Adipocyte (in vitro differentiated cells): Measurements from ENCODE around the gene WDR59.
"Not testable (repeated sequence)": the region's sequence is repeated elsewhere in the genome, so short reads cannot be mapped to it uniquely, and the experiment has no call there.

Source experiments
- DNase-seq: peaks from one replicate; pipeline ENCODE4 v3.0.0-alpha.2; 2015; ENCODE audit warnings: low read depth
- H3K27me3 ChIP-seq: replicated peaks from 2 replicates; pipeline ENCODE4 v1.7.0; 2013; ENCODE audit warnings: mild to moderate bottlenecking, low read length, moderate library complexity; ENCODE audit not compliant: control insufficient read depth, insufficient read depth
- H3K36me3 ChIP-seq: 2 replicates; pipeline ENCODE4 v1.7.0; 2013; ENCODE audit warnings: low read length, mild to moderate bottlenecking, moderate library complexity; ENCODE audit not compliant: control insufficient read depth, insufficient read depth, severe bottlenecking
- H3K4me1 ChIP-seq: 2 replicates; pipeline ENCODE4 v1.7.0; 2013; ENCODE audit warnings: mild to moderate bottlenecking, low read length, moderate library complexity; ENCODE audit not compliant: control insufficient read depth, insufficient read depth
- H3K4me3 ChIP-seq: 2 replicates; pipeline ENCODE4 v1.7.0; 2013; ENCODE audit warnings: mild to moderate bottlenecking, low read length, moderate library complexity
- H3K9ac ChIP-seq: 2 replicates; pipeline ENCODE4 v1.7.0; 2013; ENCODE audit warnings: mild to moderate bottlenecking, low read length, moderate library complexity
- H3K9me3 ChIP-seq: 2 replicates; pipeline ENCODE4 v1.7.0; 2013; ENCODE audit warnings: mild to moderate bottlenecking, low read length, moderate library complexity; ENCODE audit not compliant: control insufficient read depth

The WDR59 gene

GRCh38 chr16:74926805-74927204 lies 58.1 kb downstream of the WDR59 start:
- no peaks in the 10 kb centered on the region for H3K4me1 ChIP-seq
- no peaks in the 10 kb centered on the region for H3K9me3 ChIP-seq
- H3K4me3 ChIP-seq: no peak overlapping the region
- no peaks in the 10 kb centered on the region for H3K27me3 ChIP-seq
- peaks cover 38% of the 10 kb centered on the region for H3K36me3 ChIP-seq
- H3K9ac ChIP-seq: no peak overlapping the region
- DNase-seq: no peak

DNA sequence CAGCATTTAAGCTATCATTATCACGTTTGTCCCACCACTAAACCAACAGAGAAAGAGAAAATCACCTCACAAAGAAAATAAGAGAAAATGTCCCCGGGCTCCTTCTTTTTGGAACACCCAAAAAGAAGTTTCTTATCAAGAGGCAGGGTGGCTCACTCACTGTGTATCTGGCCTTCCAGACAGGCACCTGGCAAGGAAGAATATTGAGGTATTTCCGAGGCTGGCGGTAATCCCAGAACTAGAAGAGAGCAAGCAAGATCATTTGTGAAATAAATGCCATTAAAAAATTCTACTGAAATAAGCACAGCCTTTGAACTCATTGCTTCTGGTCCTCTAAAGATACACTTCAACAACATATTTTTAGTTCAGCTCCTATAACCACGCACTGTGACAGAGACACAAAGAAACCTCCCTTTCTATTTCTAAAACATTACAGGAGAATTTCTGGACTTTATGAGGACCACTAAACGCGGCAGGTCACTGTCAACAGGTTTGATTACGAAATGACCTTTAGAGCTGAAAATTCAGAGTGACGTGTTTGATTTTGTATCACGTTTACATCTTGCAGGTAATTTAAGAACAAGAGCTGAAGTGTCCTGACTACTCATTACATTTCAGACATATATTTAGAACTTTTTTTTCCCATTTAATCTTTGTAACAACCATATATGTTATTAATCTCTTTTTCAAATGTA lies 61.0 kb downstream of the WDR59 start:
- no peaks in the 10 kb centered on the region for H3K4me1 ChIP-seq
- no peak overlapping the region for H3K4me3 ChIP-seq
- no peaks in the 10 kb centered on the region for H3K27me3 ChIP-seq
- no peak overlapping the region for H3K9ac ChIP-seq
- H3K9me3 ChIP-seq: no peaks in the 10 kb centered on the region
- H3K36me3 ChIP-seq: peaks cover 39% of the 10 kb centered on the region
- no peak for DNase-seq

DNA sequence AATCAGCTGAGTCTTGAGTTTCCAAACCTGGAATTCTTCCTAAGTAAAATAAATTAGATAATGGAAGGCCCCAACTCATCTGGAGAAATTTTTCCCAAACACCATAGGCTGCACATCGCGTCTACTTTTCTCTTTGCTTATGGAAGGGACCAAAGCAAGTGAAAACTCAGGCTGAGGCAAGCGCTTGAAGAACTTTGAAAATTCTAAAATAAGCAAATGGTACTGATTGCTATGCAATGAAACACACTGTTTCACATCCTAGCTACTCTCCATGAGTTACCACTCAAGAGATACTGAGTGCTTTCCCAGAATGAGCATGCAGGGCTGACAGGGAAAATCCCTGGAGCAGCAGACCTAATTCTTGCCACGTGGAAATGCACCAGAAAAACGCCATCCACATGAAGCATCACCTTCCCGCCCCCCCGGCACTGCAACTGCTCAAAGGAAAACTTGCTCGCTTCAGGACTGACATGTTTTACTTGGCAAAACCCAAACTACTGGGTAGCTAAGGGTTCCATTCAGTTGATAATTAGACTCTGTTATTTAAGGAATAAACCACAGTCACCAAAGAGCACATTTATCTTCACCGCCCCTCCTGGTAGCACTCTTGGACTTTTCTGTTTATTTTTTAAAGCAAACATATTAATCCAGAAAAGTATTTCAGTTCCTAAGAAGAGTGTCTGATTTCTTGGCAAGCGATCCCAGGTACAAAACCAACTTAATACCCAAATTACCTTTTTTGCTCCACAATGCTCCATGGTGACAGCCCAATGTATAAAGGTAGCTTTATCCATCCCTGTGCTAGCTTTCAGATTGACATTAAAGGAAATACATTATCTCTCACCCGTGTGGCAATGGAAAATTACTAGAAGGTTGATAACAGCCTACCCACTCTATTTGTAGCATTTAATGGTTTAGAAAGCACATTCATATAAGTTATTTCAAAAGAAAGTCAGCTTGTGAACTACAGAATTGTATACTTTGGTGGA lies 62.5 kb downstream of the WDR59 start:
- Histone ChIP-seq H3K4me1 (no peaks in the 10 kb centered on the region), H3K36me3 (peaks cover 43% of the 10 kb centered on the region)

GRCh38 chr16:74921051-74921450 lies 63.9 kb downstream of the WDR59 start:
- H3K9ac ChIP-seq: no peak overlapping the region
- no peaks in the 10 kb centered on the region for H3K4me1 ChIP-seq
- no peak for DNase-seq
- no peaks in the 10 kb centered on the region for H3K9me3 ChIP-seq
- no peak overlapping the region for H3K4me3 ChIP-seq
- H3K36me3 ChIP-seq: peaks cover 49% of the 10 kb centered on the region
- H3K27me3 ChIP-seq: no peaks in the 10 kb centered on the region

More for the DNA sequence above, 62.5 kb downstream of the WDR59 start:
- no peak overlapping the region for H3K9ac ChIP-seq
- no peaks in the 10 kb centered on the region for H3K27me3 ChIP-seq
- no peak for DNase-seq
- H3K9me3 ChIP-seq: no peaks in the 10 kb centered on the region
- H3K4me3 ChIP-seq: no peak overlapping the region

DNA sequence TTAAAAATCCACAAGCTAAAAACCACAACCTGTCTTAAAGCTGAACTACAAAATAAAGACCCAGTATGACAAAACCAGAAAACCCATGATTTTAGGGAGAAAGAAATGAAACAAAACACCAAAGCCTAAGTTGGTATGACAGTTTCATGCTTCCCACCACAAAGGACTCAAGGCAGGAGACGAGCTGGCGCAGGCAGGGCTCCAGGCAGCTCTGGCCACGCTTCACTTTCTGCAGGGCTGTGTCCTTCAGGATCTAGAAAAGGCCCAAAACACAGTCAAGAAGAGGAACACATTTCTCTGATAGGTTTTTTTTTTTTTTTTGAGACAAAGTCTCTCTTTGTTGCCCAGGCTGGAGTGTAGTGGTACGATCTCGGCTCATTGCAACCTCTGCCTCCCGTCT lies 75.3 kb downstream of the WDR59 start:
- Histone ChIP-seq H3K36me3 (peaks cover 77% of the 10 kb centered on the region), H3K27me3 (no peaks in the 10 kb centered on the region), H3K4me3 (no peak overlapping the region), H3K9ac (no peak overlapping the region), H3K4me1 (no peaks in the 10 kb centered on the region), H3K9me3 (peaks cover 15% of the 10 kb centered on the region)
- DNase-seq: no peak

DNA sequence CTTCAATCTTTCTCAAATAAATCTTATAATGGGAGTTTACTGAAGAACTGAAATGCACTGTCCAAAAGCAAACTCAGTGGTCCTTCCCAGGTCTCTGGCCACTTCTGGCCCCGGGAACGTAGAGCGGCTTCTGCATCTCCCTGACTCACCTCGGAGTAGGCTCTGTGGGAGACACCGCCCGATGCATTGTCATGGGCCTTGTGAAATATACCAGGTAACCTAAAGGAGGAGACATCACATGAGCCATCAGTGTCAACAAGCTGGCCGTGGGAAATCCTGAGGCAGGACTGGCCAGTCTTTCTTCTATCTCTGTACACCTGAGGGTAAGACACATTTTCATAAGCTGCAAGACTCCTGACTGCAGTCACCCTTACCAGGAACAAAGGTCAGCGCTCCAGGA lies 76.2 kb downstream of the WDR59 start:
- not testable (repeated sequence) for DNase-seq, H3K9ac ChIP-seq, H3K4me1 ChIP-seq, H3K27me3 ChIP-seq, H3K4me3 ChIP-seq
- H3K9me3 ChIP-seq: peaks cover 15% of the 10 kb centered on the region
- H3K36me3 ChIP-seq: peaks cover 72% of the 10 kb centered on the region

GRCh38 chr16:74903901-74904678 lies 80.8 kb downstream of the WDR59 start:
- no peak overlapping the region for H3K9ac ChIP-seq
- peaks cover 4% of the 10 kb centered on the region for H3K9me3 ChIP-seq
- no peaks in the 10 kb centered on the region for H3K27me3 ChIP-seq
- no peak overlapping the region for H3K4me3 ChIP-seq
- peaks cover 54% of the 10 kb centered on the region for H3K36me3 ChIP-seq
- no peak for DNase-seq
- no peaks in the 10 kb centered on the region for H3K4me1 ChIP-seq

GRCh38 chr16:74903120-74903519 lies 81.8 kb downstream of the WDR59 start:
- H3K27me3 ChIP-seq: no peaks in the 10 kb centered on the region
- H3K4me3 ChIP-seq: no peak overlapping the region
- peaks cover 46% of the 10 kb centered on the region for H3K36me3 ChIP-seq
- H3K9ac ChIP-seq: no peak overlapping the region
- H3K4me1 ChIP-seq: no peaks in the 10 kb centered on the region
- no peak for DNase-seq
- peaks cover 4% of the 10 kb centered on the region for H3K9me3 ChIP-seq

GRCh38 chr16:74902161-74902560 lies 82.8 kb downstream of the WDR59 start:
- peaks cover 37% of the 10 kb centered on the region for H3K36me3 ChIP-seq
- H3K4me1 ChIP-seq: peaks cover 2% of the 10 kb centered on the region
- H3K9ac ChIP-seq: no peak overlapping the region
- H3K9me3 ChIP-seq: no peaks in the 10 kb centered on the region
- H3K27me3 ChIP-seq: no peaks in the 10 kb centered on the region
- DNase-seq: no peak
- H3K4me3 ChIP-seq: no peak overlapping the region

- Histone ChIP-seq H3K9ac (no peak overlapping the region), H3K4me1 (peaks cover 5% of the 10 kb centered on the region), H3K27me3 (no peaks in the 10 kb centered on the region), H3K36me3 (peaks cover 32% of the 10 kb centered on the region), H3K9me3 (no peaks in the 10 kb centered on the region), H3K4me3 (no peak overlapping the region)
- peak; percentile 7 for DNase-seq
Measured at GRCh38 chr16:74901606-74902005, 83.3 kb downstream of the WDR59 start.

DNA sequence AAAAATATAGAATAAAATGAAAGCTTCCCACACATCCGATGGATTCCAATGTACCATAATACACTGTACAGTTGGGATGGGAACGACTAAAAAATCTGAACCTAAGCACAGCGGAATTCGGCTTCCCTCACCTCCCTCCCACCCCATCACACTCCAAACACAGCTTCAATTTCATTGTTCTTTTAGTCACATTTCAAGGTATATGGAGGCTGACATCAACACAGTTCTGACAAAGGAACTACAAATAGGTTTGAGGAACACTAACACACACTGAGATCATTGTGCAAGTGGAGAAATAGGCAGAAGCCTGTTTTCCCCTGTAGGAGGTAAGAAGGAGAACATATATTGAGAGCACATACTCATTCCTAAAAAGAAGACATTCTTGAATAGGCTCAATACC lies 85.1 kb downstream of the WDR59 start:
- Histone ChIP-seq H3K4me1 (peaks cover 7% of the 10 kb centered on the region), H3K9ac (no peak overlapping the region), H3K27me3 (no peaks in the 10 kb centered on the region), H3K36me3 (peaks cover 31% of the 10 kb centered on the region), H3K4me3 (no peak overlapping the region), H3K9me3 (no peaks in the 10 kb centered on the region)
- DNase-seq: no peak
